ENCODE data around the gene FBXO24. TPM values are rescaled to one million over a fixed set of nuclear protein-coding genes. Genes with fewer than 3 reads are reported as not detected.

The FBXO24 gene
- total RNA-seq, 1 donor from 2014 or later, result 0.46 TPM

GRCh38 chr7:100604028-100604975 is 18.2 kb downstream of the FBXO24 start:
- Mint-ChIP-seq H3K4me3 (ENCODE audit: unreplicated experiment) (peak overlapping the region; percentile 83), H3K9me3 (ENCODE audit: unreplicated experiment) (no peaks in the 10 kb centered on the region), H3K36me3 (ENCODE audit: unreplicated experiment) (peaks cover 9% of the 10 kb centered on the region), H3K27ac (ENCODE audit: unreplicated experiment) (peak overlapping the region; percentile 91), H3K27me3 (ENCODE audit: unreplicated experiment) (no peaks in the 10 kb centered on the region), H3K4me1 (ENCODE audit: unreplicated experiment) (peaks cover 37% of the 10 kb centered on the region)
- TF ChIP-seq, protein P1, sequence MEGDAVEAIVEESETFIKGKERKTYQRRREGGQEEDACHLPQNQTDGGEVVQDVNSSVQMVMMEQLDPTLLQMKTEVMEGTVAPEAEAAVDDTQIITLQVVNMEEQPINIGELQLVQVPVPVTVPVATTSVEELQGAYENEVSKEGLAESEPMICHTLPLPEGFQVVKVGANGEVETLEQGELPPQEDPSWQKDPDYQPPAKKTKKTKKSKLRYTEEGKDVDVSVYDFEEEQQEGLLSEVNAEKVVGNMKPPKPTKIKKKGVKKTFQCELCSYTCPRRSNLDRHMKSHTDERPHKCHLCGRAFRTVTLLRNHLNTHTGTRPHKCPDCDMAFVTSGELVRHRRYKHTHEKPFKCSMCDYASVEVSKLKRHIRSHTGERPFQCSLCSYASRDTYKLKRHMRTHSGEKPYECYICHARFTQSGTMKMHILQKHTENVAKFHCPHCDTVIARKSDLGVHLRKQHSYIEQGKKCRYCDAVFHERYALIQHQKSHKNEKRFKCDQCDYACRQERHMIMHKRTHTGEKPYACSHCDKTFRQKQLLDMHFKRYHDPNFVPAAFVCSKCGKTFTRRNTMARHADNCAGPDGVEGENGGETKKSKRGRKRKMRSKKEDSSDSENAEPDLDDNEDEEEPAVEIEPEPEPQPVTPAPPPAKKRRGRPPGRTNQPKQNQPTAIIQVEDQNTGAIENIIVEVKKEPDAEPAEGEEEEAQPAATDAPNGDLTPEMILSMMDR (IDR thresholded peaks at IDR 0.05), result peak; percentile 57
- DNase-seq (ENCODE audit: extremely low spot score, unreplicated experiment), result peak; percentile 90

GRCh38 chr7:100604976-100605911 is 19.1 kb downstream of the FBXO24 start:
- TF ChIP-seq, protein P1 (IDR thresholded peaks at IDR 0.05), result no peak
- Mint-ChIP-seq H3K36me3 (ENCODE audit: unreplicated experiment) (peaks cover 9% of the 10 kb centered on the region), H3K4me3 (ENCODE audit: unreplicated experiment) (peak overlapping the region; percentile 72), H3K27ac (ENCODE audit: unreplicated experiment) (no peak overlapping the region), H3K4me1 (ENCODE audit: unreplicated experiment) (peaks cover 35% of the 10 kb centered on the region), H3K9me3 (ENCODE audit: unreplicated experiment) (no peaks in the 10 kb centered on the region), H3K27me3 (ENCODE audit: unreplicated experiment) (no peaks in the 10 kb centered on the region)
- no peak for DNase-seq (ENCODE audit: extremely low spot score, unreplicated experiment)

- TF ChIP-seq, protein P1 (IDR thresholded peaks at IDR 0.05), result no peak
- no peak overlapping the region for H3K4me3 Mint-ChIP-seq (ENCODE audit: unreplicated experiment)
- H3K4me1 Mint-ChIP-seq (ENCODE audit: unreplicated experiment), result peaks cover 33% of the 10 kb centered on the region
- H3K9me3 Mint-ChIP-seq (ENCODE audit: unreplicated experiment), result no peaks in the 10 kb centered on the region
- peaks cover 9% of the 10 kb centered on the region for H3K36me3 Mint-ChIP-seq (ENCODE audit: unreplicated experiment)
- no peaks in the 10 kb centered on the region for H3K27me3 Mint-ChIP-seq (ENCODE audit: unreplicated experiment)
- DNase-seq (ENCODE audit: extremely low spot score, unreplicated experiment), result no peak
- no peak overlapping the region for H3K27ac Mint-ChIP-seq (ENCODE audit: unreplicated experiment)
Observed at GRCh38 chr7:100606313-100606712, 20.2 kb downstream of the FBXO24 start.

DNA sequence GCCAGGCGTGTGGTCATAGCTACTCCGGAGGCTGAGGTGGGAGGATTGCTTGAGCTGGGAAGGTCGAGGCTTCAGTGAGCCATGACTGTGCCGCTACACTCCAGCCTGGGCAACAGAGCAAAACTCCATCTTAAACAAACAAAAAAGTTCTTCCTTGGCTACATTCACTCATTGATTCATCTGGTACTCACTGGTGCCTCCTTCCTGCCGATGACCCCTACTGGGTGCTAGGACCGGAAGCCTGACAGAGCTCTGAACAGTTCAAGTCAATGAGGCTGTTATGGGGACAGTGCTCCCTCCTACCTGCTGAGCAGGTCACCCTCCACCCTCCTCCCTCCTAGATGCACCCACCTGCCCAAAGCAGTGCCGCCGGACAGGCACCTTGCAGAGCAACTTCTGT is 21.0 kb downstream of the FBXO24 start:
- Mint-ChIP-seq H3K36me3 (ENCODE audit: unreplicated experiment) (peaks cover 9% of the 10 kb centered on the region), H3K27me3 (ENCODE audit: unreplicated experiment) (no peaks in the 10 kb centered on the region), H3K4me1 (ENCODE audit: unreplicated experiment) (peaks cover 25% of the 10 kb centered on the region), H3K4me3 (ENCODE audit: unreplicated experiment) (no peak overlapping the region), H3K9me3 (ENCODE audit: unreplicated experiment) (no peaks in the 10 kb centered on the region), H3K27ac (ENCODE audit: unreplicated experiment) (no peak overlapping the region)
- no peak for DNase-seq (ENCODE audit: extremely low spot score, unreplicated experiment)
- TF ChIP-seq, protein P1 (IDR thresholded peaks at IDR 0.05), result no peak

All from osteocyte (in vitro differentiated cells).